GM23338 (cell line): Measurements from ENCODE around the gene UEVLD. TPM values are rescaled to one million over a fixed set of nuclear protein-coding genes. Genes with fewer than 3 reads are reported as not detected.

Experiments
- ATAC-seq: fragments of 200-7000 bp; cut with Tn5 transposase; 3 replicates; pipeline ENCODE4 v1.9.1; 2020
- DNase-seq: peaks from one replicate; pipeline ENCODE4 v3.0.0-alpha.2; 2015; ENCODE audit warnings: low spot score
- H2AFZ ChIP-seq: fragments of 200-600 bp; sonication (generic); 2 replicates; pipeline ENCODE4 v1.8.0; 2016; ENCODE audit warnings: antibody characterized with exemption, mild to moderate bottlenecking, moderate library complexity
- H3F3A ChIP-seq: fragments of 200-600 bp; sonication (generic); replicated peaks from 2 replicates; pipeline ENCODE4 v1.8.0; 2017; ENCODE audit warnings: antibody characterized with exemption, mixed run types, low read depth
- H3K27ac ChIP-seq: fragments of 200-600 bp; sonication (generic); 2 replicates; pipeline ENCODE4 v1.6.1; 2016; ENCODE audit warnings: low read depth
- H3K27me3 ChIP-seq: fragments of 200-600 bp; sonication (generic); 2 replicates; pipeline ENCODE4 v1.8.0; 2016; ENCODE audit warnings: mild to moderate bottlenecking, mixed run types, moderate library complexity; ENCODE audit not compliant: insufficient read depth
- H3K36me3 ChIP-seq: fragments of 200-600 bp; sonication (generic); 2 replicates; pipeline ENCODE4 v1.8.0; 2016; ENCODE audit warnings: mild to moderate bottlenecking; ENCODE audit not compliant: insufficient read depth
- H3K4me1 ChIP-seq: fragments of 200-600 bp; sonication (generic); 2 replicates; pipeline ENCODE4 v1.8.0; 2016; ENCODE audit warnings: mild to moderate bottlenecking, moderate library complexity; ENCODE audit not compliant: insufficient read depth
- H3K4me2 ChIP-seq: fragments of 200-600 bp; sonication (generic); 2 replicates; pipeline ENCODE4 v1.7.1; 2017; ENCODE audit warnings: mixed run types
- H3K4me3 ChIP-seq: fragments of 200-600 bp; sonication (generic); 2 replicates; pipeline ENCODE4 v1.6.1; 2016; ENCODE audit warnings: mixed run types
- H3K79me2 ChIP-seq: fragments of 200-600 bp; sonication (generic); replicated peaks from 2 replicates; pipeline ENCODE4 v1.8.0; 2017; ENCODE audit warnings: mild to moderate bottlenecking; ENCODE audit not compliant: insufficient read depth
- H3K9me2 ChIP-seq: fragments of 200-600 bp; sonication (generic); 2 replicates; pipeline ENCODE4 v1.8.0; 2017; ENCODE audit not compliant: insufficient read depth
- H4K20me1 ChIP-seq: fragments of 200-600 bp; sonication (generic); replicated peaks from 2 replicates; pipeline ENCODE4 v1.8.0; 2017; ENCODE audit warnings: mild to moderate bottlenecking; ENCODE audit not compliant: insufficient read depth
- H3K27ac Mint-ChIP-seq: 2 replicates; pipeline ENCODE4 v1.8.0; 2020; ENCODE audit warnings: inconsistent platforms, mild to moderate bottlenecking, moderate library complexity, mixed read lengths
- H3K27me3 Mint-ChIP-seq: 3 replicates; pipeline ENCODE4 v1.8.0; 2022; ENCODE audit warnings: low read depth, mild to moderate bottlenecking, moderate library complexity, mixed read lengths, inconsistent platforms; ENCODE audit not compliant: insufficient read depth, poor library complexity
- H3K36me3 Mint-ChIP-seq: 3 replicates; pipeline ENCODE4 v1.8.0; 2021; ENCODE audit warnings: low read depth, mild to moderate bottlenecking, inconsistent platforms, moderate library complexity, mixed read lengths
- H3K4me1 Mint-ChIP-seq: 3 replicates; pipeline ENCODE4 v1.8.0; 2020; ENCODE audit warnings: mild to moderate bottlenecking, inconsistent platforms, mixed read lengths
- H3K4me3 Mint-ChIP-seq: 3 replicates; pipeline ENCODE4 v1.8.0; 2021; ENCODE audit warnings: moderate library complexity, mild to moderate bottlenecking, inconsistent platforms, mixed read lengths
- H3K9me3 Mint-ChIP-seq: 3 replicates; pipeline ENCODE4 v1.8.0; 2020; ENCODE audit warnings: moderate library complexity, mild to moderate bottlenecking, inconsistent platforms, mixed read lengths
- CREB1 ChIP-seq: fragments of 250-450 bp; sonication (Bioruptor Pico); IDR thresholded peaks from 2 replicates; pipeline ENCODE4 v1.5.0; 2020; ENCODE audit warnings: low read depth, mild to moderate bottlenecking, moderate library complexity
- CTCF ChIP-seq, 2 experiments: fragments of 200-600 bp in 1 of 2; sonication (generic) in 1 of 2; conservative IDR thresholded peaks; 2 replicates each; pipeline versions ENCODE4 v1.5.1 to v1.6.1; 2016 to 2017; ENCODE audit warnings: antibody characterized with exemption in 2 of 2, low read depth in 2 of 2, mild to moderate bottlenecking in 2 of 2, moderate library complexity in 1 of 2
- ETS1 ChIP-seq: IDR thresholded peaks from 2 replicates; pipeline ENCODE4 v1.6.1; 2016; ENCODE audit warnings: antibody characterized with exemption
- EZH2 ChIP-seq: fragments of 200-600 bp; sonication (generic); IDR thresholded peaks from one replicate; pipeline ENCODE4 v1.8.0; 2017; ENCODE audit warnings: antibody characterized with exemption, mild to moderate bottlenecking, low read depth; ENCODE audit not compliant: unreplicated experiment
- EZH2phosphoT487 ChIP-seq: fragments of 200-600 bp; sonication (generic); IDR thresholded peaks from one replicate; pipeline ENCODE4 v1.8.1; 2018; ENCODE audit warnings: antibody characterized with exemption; ENCODE audit not compliant: unreplicated experiment
- STAT1 ChIP-seq: IDR thresholded peaks from one replicate; pipeline ENCODE4 v1.6.1; 2016; ENCODE audit warnings: antibody characterized with exemption; ENCODE audit not compliant: unreplicated experiment
- ZNF114 ChIP-seq: fragments of 250-450 bp; sonication (Bioruptor Pico); IDR thresholded peaks from 2 replicates; pipeline ENCODE4 v1.5.0; 2020; ENCODE audit warnings: mild to moderate bottlenecking, moderate library complexity
- polyA plus RNA-seq: library from polyadenylated mRNA; unstranded; fragments of >200 nt; fragmentation: Nextera tagmentation; extraction: Ambion mirVana; gene quantifications from 2 replicates; pipeline ENCODE4 v1.2.1, GENCODE V29; 2016
- total RNA-seq: library from RNA; depleted of rRNA; stranded (reverse); fragments of >200 nt; shearing (Covaris generic); gene quantifications from 2 replicates; pipeline ENCODE4 v1.2.3, GENCODE V29; 2014

Gene UEVLD
- total and polyA plus RNA-seq, 2 experiments from 2014 or later = 10.2 to 11.8 TPM

- Mint-ChIP-seq H3K36me3 (no peaks in the 10 kb centered on the region; the same call in 2 of the 3 replicates), H3K9me3 (no peaks in the 10 kb centered on the region), H3K27ac (no peak overlapping the region), H3K27me3 (peaks cover 5% of the 10 kb centered on the region), H3K4me1 (peaks cover 6% of the 10 kb centered on the region; the same call in 2 of the 3 replicates), H3K4me3 (no peak overlapping the region)
- Histone ChIP-seq H3K79me2 (no peaks in the 10 kb centered on the region), H3K27ac (no peak overlapping the region), H2AFZ (no peak overlapping the region), H3K27me3 (no peaks in the 10 kb centered on the region), H3K4me1 (peaks cover 9% of the 10 kb centered on the region), H3K36me3 (no peaks in the 10 kb centered on the region), H3K4me2 (no peak overlapping the region), H3F3A (no peaks in the 10 kb centered on the region), H3K9me2 (no peaks in the 10 kb centered on the region), H4K20me1 (no peaks in the 10 kb centered on the region; the same call in 1 of the 2 replicates), H3K4me3 (no peak overlapping the region)
- DNase-seq (no peak), ATAC-seq (no peak)
- TF ChIP-seq EZH2phosphoT487 = no peak
- no peak for TF ChIP-seq EZH2
- TF ChIP-seq CREB1 (CRISPR knock-in tag) = no peak
- TF ChIP-seq ZNF114 (CRISPR knock-in tag) = no peak
- no peak for TF ChIP-seq STAT1
These were observed 25.3 kb downstream of the UEVLD start for GRCh38 chr11:18563090-18563730.

GRCh38 chr11:18548001-18548400 is 40.5 kb downstream of the UEVLD start:
- H3K27me3 Mint-ChIP-seq = no peaks in the 10 kb centered on the region
- no peak for ATAC-seq

More at GRCh38 chr11:18548001-18548400, 40.5 kb downstream of the UEVLD start:
- Histone ChIP-seq H3K9me2 (no peaks in the 10 kb centered on the region), H3K36me3 (no peaks in the 10 kb centered on the region), H4K20me1 (no peaks in the 10 kb centered on the region), H3K27me3 (no peaks in the 10 kb centered on the region), H3K4me1 (no peaks in the 10 kb centered on the region), H3K27ac (no peak overlapping the region), H3K4me3 (no peak overlapping the region), H3F3A (no peaks in the 10 kb centered on the region), H3K79me2 (no peaks in the 10 kb centered on the region), H2AFZ (no peak overlapping the region), H3K4me2 (no peak overlapping the region)
- TF ChIP-seq CTCF (conservative IDR thresholded peaks at IDR 0.05; ENCODE audit: low read depth in 2 of 2) = no peak
- TF ChIP-seq ETS1 = no peak
- no peaks in the 10 kb centered on the region for H3K4me1 Mint-ChIP-seq
- H3K9me3 Mint-ChIP-seq = no peaks in the 10 kb centered on the region; the same call in 2 of the 3 replicates
- H3K4me3 Mint-ChIP-seq = no peak overlapping the region
- DNase-seq = no peak
- no peaks in the 10 kb centered on the region for H3K36me3 Mint-ChIP-seq
- H3K27ac Mint-ChIP-seq = no peak overlapping the region
